Measurements from ENCODE around the gene VEPH1.

VEPH1 gene

GRCh38 chr3:157404381-157404780 lies 98.8 kb downstream of the VEPH1 start:
- no peak overlapping the region for H3K4me3 ChIP-seq (ENCODE audit: low read depth, low read length)
- no peak for TF ChIP-seq CTCF (IDR thresholded peaks at IDR 0.05; ENCODE audit: control insufficient read depth, extremely low read depth, insufficient read depth)
- no peak for DNase-seq (ENCODE audit: low read depth)

- DNase-seq (ENCODE audit: low read depth): no peak
- no peak for TF ChIP-seq CTCF (IDR thresholded peaks at IDR 0.05; ENCODE audit: control insufficient read depth, extremely low read depth, insufficient read depth)
- no peak overlapping the region for H3K4me3 ChIP-seq (ENCODE audit: low read depth, low read length)
Measured at GRCh38 chr3:157398598-157398997, 104.6 kb downstream of the VEPH1 start.

- no peak overlapping the region for H3K4me3 ChIP-seq (ENCODE audit: low read depth, low read length)
- DNase-seq (ENCODE audit: low read depth): no peak
- no peak for TF ChIP-seq CTCF (IDR thresholded peaks at IDR 0.05; ENCODE audit: control insufficient read depth, extremely low read depth, insufficient read depth)
Measured at GRCh38 chr3:157394411-157394810, 108.8 kb downstream of the VEPH1 start.

GRCh38 chr3:157393113-157393512 lies 110.1 kb downstream of the VEPH1 start:
- no peak for TF ChIP-seq CTCF (IDR thresholded peaks at IDR 0.05; ENCODE audit: control insufficient read depth, extremely low read depth, insufficient read depth)
- no peak for DNase-seq (ENCODE audit: low read depth)
- no peak overlapping the region for H3K4me3 ChIP-seq (ENCODE audit: low read depth, low read length)

DNA sequence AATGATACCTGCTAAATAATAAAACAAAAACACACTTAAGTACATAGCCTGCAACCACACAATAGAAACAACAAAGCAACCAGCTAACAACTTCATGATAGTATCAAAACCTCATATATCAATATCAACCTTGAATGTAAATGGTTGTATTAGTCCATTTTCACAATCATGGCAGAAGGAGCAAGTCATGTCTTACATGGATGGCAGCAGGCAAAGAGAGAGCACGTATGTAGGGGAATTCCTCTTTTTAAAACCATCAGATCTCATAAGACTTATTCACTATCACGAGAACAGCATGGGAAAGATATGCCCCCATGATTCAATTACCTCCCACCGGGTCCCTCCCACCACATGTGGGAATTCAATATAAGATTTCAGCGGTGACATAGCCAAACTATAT lies 111.1 kb downstream of the VEPH1 start:
- TF ChIP-seq CTCF (IDR thresholded peaks at IDR 0.05; ENCODE audit: control insufficient read depth, extremely low read depth, insufficient read depth): no peak
- no peak overlapping the region for H3K4me3 ChIP-seq (ENCODE audit: low read depth, low read length)
- DNase-seq (ENCODE audit: low read depth): no peak

DNA sequence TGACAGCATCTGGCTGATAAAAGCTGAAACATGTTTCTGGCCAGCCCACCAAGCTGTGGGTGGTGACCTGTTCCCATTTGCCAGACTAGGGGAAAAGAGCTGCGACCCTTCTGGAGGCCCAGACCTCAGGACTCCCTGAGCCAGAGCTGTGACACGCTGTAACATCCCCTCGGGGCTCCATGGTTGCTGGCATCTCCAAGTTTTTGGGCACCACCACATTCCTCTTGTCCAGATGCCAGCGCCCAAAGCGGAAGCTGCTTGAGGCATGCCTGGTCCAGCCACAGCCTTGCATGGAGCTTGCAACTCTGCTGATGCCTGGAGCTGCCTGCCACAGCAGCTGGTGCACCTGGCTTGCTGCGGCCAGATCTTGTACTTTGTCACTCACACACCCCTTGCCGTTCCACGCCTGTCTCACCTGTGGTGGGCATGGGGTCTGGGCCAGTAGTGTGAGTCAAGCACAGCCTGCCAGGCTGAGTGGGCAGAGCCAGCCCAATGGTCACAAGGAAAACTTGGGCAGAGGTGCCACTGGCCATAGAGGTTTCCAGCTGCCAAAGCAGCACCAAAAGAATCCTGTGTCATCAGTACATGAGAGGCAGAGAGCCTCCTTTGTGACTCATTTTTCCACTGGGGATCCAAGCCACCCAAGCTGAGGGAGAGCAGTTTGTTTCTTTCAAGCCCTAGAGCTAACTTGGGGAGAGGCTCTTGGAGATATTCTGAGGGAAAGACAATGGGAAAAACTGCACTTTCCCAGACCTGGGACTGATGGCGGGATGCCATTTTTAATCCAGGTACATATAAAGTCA lies 112.3 kb downstream of the VEPH1 start:
- no peak overlapping the region for H3K4me3 ChIP-seq (ENCODE audit: low read depth, low read length)
- TF ChIP-seq CTCF (IDR thresholded peaks at IDR 0.05; ENCODE audit: control insufficient read depth, extremely low read depth, insufficient read depth): no peak
- no peak for DNase-seq (ENCODE audit: low read depth)

DNA sequence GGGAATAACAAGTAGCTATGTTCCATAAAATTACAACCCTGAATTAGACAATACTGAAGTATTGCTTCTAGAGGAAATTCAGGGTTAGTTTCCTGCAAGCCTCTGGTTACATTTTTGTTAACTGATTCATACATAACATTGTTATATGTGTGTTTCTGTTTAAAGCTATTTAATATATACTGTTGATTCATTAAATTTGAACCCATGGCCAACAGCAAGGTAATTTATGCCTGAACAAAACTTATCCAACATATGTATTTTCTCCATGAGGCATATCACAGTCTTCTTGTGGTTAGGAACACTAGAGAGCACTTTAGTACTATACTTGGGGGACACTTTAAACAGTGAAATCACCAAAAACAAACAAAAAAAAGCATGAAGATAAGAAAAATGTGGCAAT lies 114.2 kb downstream of the VEPH1 start:
- no peak for DNase-seq (ENCODE audit: low read depth)
- no peak for TF ChIP-seq CTCF (IDR thresholded peaks at IDR 0.05; ENCODE audit: control insufficient read depth, extremely low read depth, insufficient read depth)
- no peak overlapping the region for H3K4me3 ChIP-seq (ENCODE audit: low read depth, low read length)
